ENCODE data around the gene HMGN1.

HMGN1 gene

DNA sequence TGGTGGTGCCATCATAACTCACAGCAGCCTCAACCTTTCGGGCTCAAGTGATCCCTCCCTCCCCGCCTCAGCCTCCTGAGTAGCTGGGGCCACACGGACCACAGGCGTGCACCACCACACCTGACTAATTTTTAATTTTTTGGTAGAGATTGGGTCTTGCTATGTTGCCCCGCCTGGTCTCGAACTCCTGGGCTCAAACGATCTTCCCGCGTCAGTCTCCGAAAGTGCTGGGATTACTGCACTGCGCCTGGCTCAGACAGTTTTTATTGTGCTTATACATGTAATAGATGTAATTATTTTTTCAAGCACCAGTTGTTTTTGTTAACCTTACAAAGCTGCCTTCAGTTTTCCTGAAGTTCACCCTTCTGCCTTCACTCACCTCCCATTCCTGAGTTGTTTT is 38.0 kb upstream of the HMGN1 start:
- no peak for TF ChIP-seq CTCF (IDR thresholded peaks at IDR 0.05)

DNA sequence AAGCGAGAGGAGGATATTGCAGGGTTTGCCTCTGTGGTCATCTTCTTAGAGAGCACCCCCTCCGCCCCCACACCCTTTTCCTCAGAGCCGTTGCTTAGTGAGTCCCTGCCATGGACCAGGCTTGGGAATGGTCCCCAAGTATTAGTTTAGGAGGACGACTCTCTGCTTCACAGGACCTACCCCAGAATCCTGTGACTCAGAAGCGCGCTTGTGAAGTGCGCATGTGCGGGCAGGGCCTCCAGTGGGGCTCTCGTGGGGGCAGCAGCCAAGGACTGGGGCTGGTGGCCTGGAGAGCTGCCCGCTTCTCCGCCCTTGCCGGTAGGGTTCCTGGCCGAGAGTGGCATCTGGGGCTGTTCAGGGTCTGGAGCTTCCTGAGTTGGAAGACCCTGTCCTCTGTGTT is 37.3 kb upstream of the HMGN1 start:
- TF ChIP-seq CTCF (IDR thresholded peaks at IDR 0.05): no peak

DNA sequence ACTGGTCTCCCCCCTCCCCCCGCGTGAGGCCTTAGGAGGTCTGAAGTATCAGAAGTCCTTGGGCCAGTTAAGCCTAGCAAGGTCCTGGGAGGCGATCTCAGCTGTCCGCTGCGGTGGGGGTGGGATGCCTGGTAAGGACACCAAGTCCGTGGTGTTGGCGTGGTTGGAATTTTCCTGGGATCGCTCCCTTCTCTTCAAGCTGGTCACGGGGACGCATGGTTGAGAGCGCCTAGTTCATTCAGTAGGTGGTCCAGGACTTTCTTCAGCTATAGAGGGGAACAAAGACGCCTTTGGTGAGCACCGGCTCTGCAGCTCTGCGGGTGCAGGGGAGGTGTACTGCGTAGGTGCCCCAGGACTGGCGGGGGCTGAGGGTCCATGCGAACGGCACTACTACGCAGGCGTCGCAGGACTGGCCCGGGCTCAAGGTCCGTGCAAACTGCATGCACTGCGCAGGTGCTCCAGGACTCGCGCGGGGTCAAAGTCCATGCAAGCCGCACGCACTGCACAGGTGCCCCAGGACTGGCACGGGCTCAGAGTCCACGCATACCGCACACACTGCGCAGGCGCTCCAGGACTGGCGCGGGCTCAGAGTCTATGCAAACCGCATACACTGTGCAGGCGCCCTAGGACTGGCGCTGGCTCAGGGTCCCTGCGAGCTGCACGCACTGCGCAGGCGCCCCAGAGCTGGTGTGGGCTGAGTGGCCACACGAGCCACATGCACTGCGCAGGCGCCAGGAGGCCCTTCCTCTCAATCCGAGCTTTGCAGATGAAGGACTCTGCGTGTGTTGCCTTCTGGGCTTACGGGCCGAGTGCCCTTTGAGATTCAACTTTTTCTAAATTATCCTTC is 36.6 kb upstream of the HMGN1 start:
- TF ChIP-seq CTCF (IDR thresholded peaks at IDR 0.05): no peak

DNA sequence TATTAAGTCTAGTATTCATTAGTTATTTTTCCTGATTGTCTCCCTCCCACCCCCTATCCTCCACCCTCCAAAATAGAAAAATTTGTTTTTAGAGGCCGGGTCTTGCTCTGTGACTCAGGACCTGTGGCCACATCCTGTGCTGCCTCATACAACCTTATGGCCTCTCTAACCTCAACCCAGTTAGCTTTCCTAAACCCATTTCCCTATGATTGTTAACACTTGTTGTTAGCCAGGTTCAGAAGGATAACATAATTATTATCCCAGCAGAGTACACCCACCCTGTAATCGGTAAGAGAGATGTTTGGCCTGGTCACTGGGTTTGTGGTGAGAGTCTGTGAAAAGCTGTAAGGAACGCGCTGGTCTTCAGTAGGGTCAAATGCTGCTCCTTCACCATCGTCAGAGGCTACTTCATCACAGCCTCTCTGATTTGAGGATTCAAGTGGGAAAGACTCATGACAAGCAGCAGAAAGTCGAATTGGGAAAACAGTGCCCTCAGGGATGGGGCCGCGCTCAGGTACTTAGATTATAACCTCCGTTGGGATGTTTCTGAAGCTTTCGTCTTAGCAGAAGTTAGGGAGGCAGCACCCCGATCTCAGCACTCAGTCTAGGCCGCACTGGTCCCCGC is 35.9 kb upstream of the HMGN1 start:
- no peak for TF ChIP-seq CTCF (IDR thresholded peaks at IDR 0.05)

DNA sequence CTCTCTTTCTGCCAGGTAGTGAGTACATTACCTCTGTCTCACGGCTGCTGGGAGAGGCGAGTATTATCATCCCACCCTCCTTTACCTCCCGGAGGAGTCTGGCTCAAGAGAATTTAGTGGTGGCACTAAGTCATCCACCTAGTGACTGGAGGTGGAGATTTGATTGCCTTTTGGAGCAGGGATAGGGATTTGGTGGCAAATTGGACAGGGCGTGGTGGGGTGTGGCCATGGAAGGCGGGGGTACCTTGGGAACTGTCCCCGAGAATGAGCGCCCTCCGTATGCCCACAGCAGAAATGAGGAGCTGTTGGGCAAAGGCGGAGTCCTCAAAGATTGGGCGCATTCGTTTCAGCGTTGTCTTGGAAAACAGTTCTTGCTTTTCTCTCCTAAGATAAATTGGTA is 32.1 kb upstream of the HMGN1 start:
- TF ChIP-seq CTCF (IDR thresholded peaks at IDR 0.05): no peak

- TF ChIP-seq CTCF (IDR thresholded peaks at IDR 0.05): no peak
Measured at GRCh38 chr21:39379986-39380891, 31.4 kb upstream of the HMGN1 start.

GRCh38 chr21:39377444-39378050 is 28.7 kb upstream of the HMGN1 start:
- TF ChIP-seq CTCF (IDR thresholded peaks at IDR 0.05): no peak
